Skeletal muscle satellite cell (primary cell): ENCODE measurements around the gene PRR20G. TPM values are rescaled to one million over a fixed set of nuclear protein-coding genes. Genes with fewer than 3 reads are reported as not detected.

Source experiments
- H3K27me3 ChIP-seq: 2 replicates; pipeline ENCODE4 v1.7.0; 2013; ENCODE audit warnings: low read length; ENCODE audit not compliant: control insufficient read depth, insufficient read depth
- H3K36me3 ChIP-seq: 2 replicates; pipeline ENCODE4 v1.7.0; 2013; ENCODE audit warnings: mild to moderate bottlenecking, control low read depth, low read length; ENCODE audit not compliant: insufficient read depth
- H3K4me1 ChIP-seq: 2 replicates; pipeline ENCODE4 v1.7.0; 2013; ENCODE audit warnings: low read length; ENCODE audit not compliant: control insufficient read depth, insufficient read depth
- H3K4me2 ChIP-seq: 2 replicates; pipeline ENCODE4 v1.7.0; 2013; ENCODE audit warnings: mild to moderate bottlenecking, low read length
- H3K4me3 ChIP-seq: 2 replicates; pipeline ENCODE4 v1.7.0; 2013; ENCODE audit warnings: low read length
- H3K9ac ChIP-seq: 2 replicates; pipeline ENCODE4 v1.7.0; 2013; ENCODE audit warnings: mild to moderate bottlenecking, low read depth, low read length, moderate library complexity
- H3K9me3 ChIP-seq: replicated peaks from 2 replicates; pipeline ENCODE4 v1.7.0; 2013; ENCODE audit warnings: mild to moderate bottlenecking, control low read depth, low read length
- small RNA-seq: library from RNA; depleted of rRNA; stranded (forward); fragments of <200 nt; gene quantifications from one replicate; pipeline ENCODE3, GENCODE V24; 2012

Gene PRR20G

DNA sequence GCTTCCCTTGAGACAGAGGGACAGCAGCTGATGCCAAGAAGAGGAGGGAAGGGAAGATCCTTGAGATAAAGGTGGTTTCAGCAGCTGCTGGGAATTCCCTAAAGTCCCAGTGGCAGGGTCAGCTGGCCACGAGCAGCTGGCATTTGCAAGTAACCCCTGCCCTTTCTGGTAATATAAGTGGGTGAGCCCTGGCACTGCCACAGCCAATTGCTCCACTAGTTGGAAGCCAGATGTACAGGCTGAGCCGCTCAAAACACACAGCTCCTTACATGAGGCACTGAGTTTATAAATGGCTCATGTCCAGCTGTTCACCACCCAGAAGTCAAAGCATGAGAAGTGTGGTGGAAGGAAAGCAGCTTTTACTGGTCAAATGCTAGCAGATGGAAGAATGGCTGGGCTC lies 35.4 kb downstream of the PRR20G start:
- peaks cover 7% of the 10 kb centered on the region for H3K27me3 ChIP-seq
- no peaks in the 10 kb centered on the region for H3K36me3 ChIP-seq
- H3K4me3 ChIP-seq: no peak overlapping the region
- H3K9me3 ChIP-seq: no peaks in the 10 kb centered on the region
- no peaks in the 10 kb centered on the region for H3K4me1 ChIP-seq
- H3K4me2 ChIP-seq: no peak overlapping the region
- no peak overlapping the region for H3K9ac ChIP-seq

DNA sequence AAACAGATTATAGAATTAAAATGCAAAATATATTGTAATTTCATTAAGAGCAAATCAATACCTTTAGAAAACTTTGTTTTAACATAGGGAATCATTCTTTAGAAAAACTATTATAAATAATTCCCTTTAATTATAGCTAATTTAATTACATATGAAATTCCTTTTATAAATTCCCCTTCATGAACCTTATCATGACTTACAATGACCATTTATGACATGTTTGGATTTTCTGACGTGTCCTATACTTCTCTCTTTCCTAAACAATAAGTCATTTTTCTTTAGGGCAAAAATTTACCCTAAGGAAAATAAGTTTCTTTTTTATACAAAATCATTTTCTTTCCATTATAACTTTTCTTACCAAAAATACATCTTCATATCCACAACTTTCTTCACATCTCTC lies 37.8 kb downstream of the PRR20G start:
- Histone ChIP-seq H3K4me2 (no peak overlapping the region), H3K9ac (no peak overlapping the region), H3K4me1 (no peaks in the 10 kb centered on the region), H3K4me3 (no peak overlapping the region), H3K36me3 (no peaks in the 10 kb centered on the region), H3K9me3 (no peaks in the 10 kb centered on the region), H3K27me3 (no peaks in the 10 kb centered on the region)

DNA sequence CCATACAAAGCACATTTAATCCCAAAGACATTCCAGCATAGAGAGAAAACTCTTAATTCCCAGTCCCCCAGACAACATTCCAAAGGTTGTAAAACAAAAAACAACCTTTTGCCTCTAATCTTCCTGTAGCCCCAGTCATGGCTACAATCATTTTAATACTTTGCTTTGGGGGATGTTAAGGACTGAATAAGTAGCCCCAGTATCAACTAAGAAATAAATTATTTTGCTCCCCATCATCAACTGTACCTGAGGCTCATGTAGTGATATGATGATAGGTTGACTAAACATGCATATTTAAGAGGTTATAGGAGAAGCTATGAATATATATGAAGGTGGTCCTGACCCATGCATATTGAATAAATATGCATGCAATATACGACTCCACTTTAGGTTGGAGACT lies 40.6 kb downstream of the PRR20G start:
- no peaks in the 10 kb centered on the region for H3K9me3 ChIP-seq
- no peak overlapping the region for H3K9ac ChIP-seq
- no peaks in the 10 kb centered on the region for H3K4me1 ChIP-seq

DNA sequence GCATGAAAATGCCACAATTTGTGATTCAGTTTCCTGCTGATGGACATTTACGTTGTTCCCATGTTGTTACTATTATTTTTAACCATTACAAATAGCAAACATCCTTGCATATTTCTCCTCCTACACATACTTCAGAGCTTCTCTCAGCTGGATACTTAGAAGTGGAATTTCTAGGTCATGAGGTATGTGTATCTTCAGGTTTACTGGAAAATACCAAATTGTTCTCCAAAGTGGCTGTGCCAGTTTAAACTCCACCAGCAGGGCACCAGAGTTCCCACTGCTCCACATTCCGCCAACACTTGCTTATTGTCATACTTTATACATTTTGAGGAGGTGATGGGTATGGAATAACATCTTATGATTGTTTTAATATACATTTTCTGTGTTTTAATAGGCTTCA lies 49.2 kb downstream of the PRR20G start:
- no peaks in the 10 kb centered on the region for H3K27me3 ChIP-seq

More for the DNA sequence above, 40.6 kb downstream of the PRR20G start:
- Histone ChIP-seq H3K27me3 (peaks cover 5% of the 10 kb centered on the region), H3K4me3 (no peak overlapping the region), H3K36me3 (no peaks in the 10 kb centered on the region), H3K4me2 (no peak overlapping the region)

DNA sequence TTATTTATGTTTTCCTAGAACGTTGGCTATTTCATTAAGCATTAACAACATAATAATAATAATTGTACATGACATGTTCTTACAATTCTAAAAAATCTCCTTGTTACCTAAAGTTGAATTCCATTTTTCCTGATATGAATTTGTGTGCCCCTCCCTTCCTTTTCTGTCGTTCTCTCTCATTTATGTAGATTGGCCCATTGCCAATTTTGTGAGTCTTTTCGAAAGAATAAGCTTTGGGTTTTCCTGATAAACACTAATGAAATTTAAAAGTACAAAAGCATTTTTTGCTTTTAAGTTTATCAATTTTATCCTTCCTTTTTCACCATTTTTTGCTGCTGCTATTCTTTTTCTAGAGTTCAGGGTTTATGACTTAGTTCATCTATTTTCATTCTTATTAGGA lies 50.0 kb downstream of the PRR20G start:
- Histone ChIP-seq H3K4me3 (no peak overlapping the region), H3K4me2 (no peak overlapping the region)

More for the DNA sequence above, 49.2 kb downstream of the PRR20G start:
- Histone ChIP-seq H3K4me3 (no peak overlapping the region), H3K4me1 (no peaks in the 10 kb centered on the region), H3K9me3 (no peaks in the 10 kb centered on the region), H3K4me2 (no peak overlapping the region), H3K9ac (no peak overlapping the region), H3K36me3 (no peaks in the 10 kb centered on the region)

DNA sequence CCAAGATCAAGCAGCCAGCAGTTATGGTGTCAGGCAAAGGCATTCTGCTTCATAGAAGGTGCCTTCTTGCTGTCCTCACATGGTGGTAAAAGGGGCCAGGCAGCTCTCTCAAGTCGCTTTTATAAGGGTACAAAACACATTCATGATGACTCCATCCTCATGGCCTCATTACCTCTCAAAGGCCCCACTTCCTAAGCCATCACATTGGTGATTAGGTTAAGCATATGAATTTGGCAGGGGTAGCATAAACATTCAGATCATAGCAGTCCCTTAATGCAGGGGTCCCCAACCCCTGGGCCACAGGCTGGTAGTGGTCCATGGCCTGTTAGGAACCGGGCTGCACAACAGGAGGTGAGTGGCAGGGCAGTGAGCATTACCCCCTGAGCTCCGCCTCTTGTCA lies 52.1 kb downstream of the PRR20G start:
- Histone ChIP-seq H3K36me3 (no peaks in the 10 kb centered on the region), H3K9ac (no peak overlapping the region), H3K4me1 (no peaks in the 10 kb centered on the region), H3K4me2 (no peak overlapping the region), H3K9me3 (no peaks in the 10 kb centered on the region), H3K4me3 (no peak overlapping the region), H3K27me3 (no peaks in the 10 kb centered on the region)

More for the DNA sequence above, 50.0 kb downstream of the PRR20G start:
- no peaks in the 10 kb centered on the region for H3K27me3 ChIP-seq
- H3K9ac ChIP-seq: no peak overlapping the region
- H3K9me3 ChIP-seq: no peaks in the 10 kb centered on the region
- no peaks in the 10 kb centered on the region for H3K36me3 ChIP-seq
- H3K4me1 ChIP-seq: no peaks in the 10 kb centered on the region

DNA sequence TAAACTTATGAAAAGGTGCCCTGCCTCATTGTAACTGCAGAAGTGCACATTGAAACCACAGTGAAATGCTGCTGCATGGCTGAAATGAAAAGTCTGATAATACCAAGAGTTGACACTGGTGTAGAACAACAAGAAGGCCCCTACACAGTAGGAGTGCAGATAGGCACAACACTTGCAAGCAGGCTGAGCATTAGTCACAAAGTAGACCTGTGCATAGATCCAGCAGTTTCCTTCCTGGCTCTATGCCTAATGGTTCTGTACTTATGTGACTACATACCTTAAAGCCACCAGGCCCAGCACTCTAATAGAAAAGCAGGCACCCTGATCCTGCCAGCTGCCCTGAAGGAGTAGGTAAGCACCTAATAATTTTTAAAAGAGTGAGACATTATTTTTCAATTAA lies 53.1 kb downstream of the PRR20G start:
- no peaks in the 10 kb centered on the region for H3K27me3 ChIP-seq
- H3K9me3 ChIP-seq: no peaks in the 10 kb centered on the region
- H3K4me3 ChIP-seq: no peak overlapping the region
- no peaks in the 10 kb centered on the region for H3K36me3 ChIP-seq
- H3K4me1 ChIP-seq: no peaks in the 10 kb centered on the region
- H3K9ac ChIP-seq: no peak overlapping the region
- H3K4me2 ChIP-seq: no peak overlapping the region

Small RNA genes within 50 kb of the gene (small RNA-seq; reads per million reads assigned to genes)
- not detected for gene RNU6-1047P
